K562 treated with DMSO at 1 percent for 4 hours (cell line): ENCODE measurements around the gene PABPC4L. TPM values are rescaled to one million over a fixed set of nuclear protein-coding genes. Genes with fewer than 3 reads are reported as not detected.

Experiments
- total RNA-seq: library from RNA; unstranded; fragments of 300-600 nt; gene quantifications from 2 replicates; pipeline ENCODE4 v1.2.3, GENCODE V29; 2022; ENCODE audit not compliant: insufficient read depth

The PABPC4L gene
- total RNA-seq = 0.23 and 0.47 TPM in 2 replicates

DNA sequence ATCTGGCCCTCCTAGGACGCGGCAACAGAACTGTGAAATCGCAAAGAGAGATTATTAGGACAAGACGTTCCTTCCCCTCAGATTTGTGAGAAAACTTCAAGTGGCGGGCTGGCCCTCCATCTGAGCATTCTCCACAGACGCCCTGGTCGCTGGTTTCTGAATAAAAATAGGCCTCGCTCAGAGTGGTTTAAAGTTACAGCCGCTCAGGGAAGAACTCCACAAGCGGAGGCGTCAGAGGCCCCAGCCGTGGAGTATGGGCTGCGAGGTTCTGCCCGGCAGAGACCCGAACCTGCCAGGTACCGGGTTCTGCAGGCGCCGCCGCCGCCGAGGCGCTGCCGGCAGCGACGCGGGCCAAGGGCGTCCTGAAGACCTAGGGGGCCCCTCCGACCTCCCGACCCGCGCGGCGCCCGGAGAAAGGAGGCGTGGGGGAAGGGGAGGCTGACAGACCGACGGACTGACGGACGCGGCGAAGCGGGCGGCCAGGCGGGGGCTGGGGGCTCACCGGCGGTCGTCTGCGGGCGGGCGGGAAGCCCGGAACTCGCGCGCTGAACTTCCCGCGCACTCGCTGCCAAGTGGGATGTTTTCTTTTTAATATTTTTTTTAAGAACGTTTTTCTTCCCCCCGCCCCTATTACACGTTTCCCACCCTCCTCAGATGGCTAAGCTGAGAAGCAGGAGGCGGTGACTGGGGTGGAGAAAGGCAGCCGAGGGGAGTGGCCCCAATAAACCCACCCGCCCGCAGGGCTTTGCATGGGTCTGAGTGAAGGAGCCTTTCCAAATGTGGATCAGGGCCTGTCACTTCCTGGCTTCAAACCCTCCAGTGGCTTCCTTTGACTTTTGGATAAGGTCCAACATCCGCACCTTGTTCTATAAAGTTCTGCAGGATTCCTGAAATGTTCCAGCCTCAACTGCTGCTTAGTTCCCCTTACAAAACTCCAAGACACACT, at the start of gene PABPC4L:
TSS of gene PABPC4L (minus strand) at position 574 of the 946 bp plus-strand sequence. CDS start 770 bp downstream, outside the sequence.

